ENCODE results near the gene RIPOR1. TPM values are rescaled to one million over a fixed set of nuclear protein-coding genes. Genes with fewer than 3 reads are reported as not detected.

RIPOR1 gene
- polyA plus RNA-seq, 6 donors from 2014 or later = 3.4 to 34.5 (median 16.5) TPM

GRCh38 chr16:67558859-67559258 lies 30.2 kb downstream of the RIPOR1 start:
- Mint-ChIP-seq H3K4me3 (peak overlapping the region in 1 of 8 donors; percentile 24), H3K36me3 (no peaks in the 10 kb centered on the region), H3K27me3 (no peaks in the 10 kb centered on the region), H3K27ac (peak overlapping the region in 1 of 6 donors; percentile 90), H3K4me1 (peaks cover 33 to 63% (median 58%) of the 10 kb centered on the region in 3 donors), H3K9me3 (no peaks in the 10 kb centered on the region)
- ATAC-seq (ENCODE audit: low read depth in 2 of 2) = no peak
- no peak for DNase-seq

- peak overlapping the region; percentile 81 to 96 (median 90) for H3K4me3 Mint-ChIP-seq
- no peak for DNase-seq
- ATAC-seq (ENCODE audit: low read depth in 2 of 2) = no peak
- H3K27ac Mint-ChIP-seq = peak overlapping the region; percentile 53 to 98 (median 96)
- no peaks in the 10 kb centered on the region for H3K27me3 Mint-ChIP-seq
- H3K4me1 Mint-ChIP-seq = peaks cover 26 to 58% (median 53%) of the 10 kb centered on the region in 3 donors
- no peaks in the 10 kb centered on the region for H3K9me3 Mint-ChIP-seq
- no peaks in the 10 kb centered on the region for H3K36me3 Mint-ChIP-seq
These were observed 32.3 kb downstream of the RIPOR1 start for GRCh38 chr16:67560827-67561342.

GRCh38 chr16:67561501-67561823 lies 32.8 kb downstream of the RIPOR1 start:
- ATAC-seq (ENCODE audit: low read depth in 2 of 2) = no peak
- no peaks in the 10 kb centered on the region for H3K27me3 Mint-ChIP-seq
- no peak for DNase-seq
- H3K4me3 Mint-ChIP-seq = peak overlapping the region; percentile 81 to 96 (median 90)
- H3K27ac Mint-ChIP-seq = peak overlapping the region; percentile 90 to 98 (median 96)
- no peaks in the 10 kb centered on the region for H3K9me3 Mint-ChIP-seq
- no peaks in the 10 kb centered on the region for H3K36me3 Mint-ChIP-seq
- H3K4me1 Mint-ChIP-seq = peaks cover 21 to 57% (median 48%) of the 10 kb centered on the region in 3 donors

DNA sequence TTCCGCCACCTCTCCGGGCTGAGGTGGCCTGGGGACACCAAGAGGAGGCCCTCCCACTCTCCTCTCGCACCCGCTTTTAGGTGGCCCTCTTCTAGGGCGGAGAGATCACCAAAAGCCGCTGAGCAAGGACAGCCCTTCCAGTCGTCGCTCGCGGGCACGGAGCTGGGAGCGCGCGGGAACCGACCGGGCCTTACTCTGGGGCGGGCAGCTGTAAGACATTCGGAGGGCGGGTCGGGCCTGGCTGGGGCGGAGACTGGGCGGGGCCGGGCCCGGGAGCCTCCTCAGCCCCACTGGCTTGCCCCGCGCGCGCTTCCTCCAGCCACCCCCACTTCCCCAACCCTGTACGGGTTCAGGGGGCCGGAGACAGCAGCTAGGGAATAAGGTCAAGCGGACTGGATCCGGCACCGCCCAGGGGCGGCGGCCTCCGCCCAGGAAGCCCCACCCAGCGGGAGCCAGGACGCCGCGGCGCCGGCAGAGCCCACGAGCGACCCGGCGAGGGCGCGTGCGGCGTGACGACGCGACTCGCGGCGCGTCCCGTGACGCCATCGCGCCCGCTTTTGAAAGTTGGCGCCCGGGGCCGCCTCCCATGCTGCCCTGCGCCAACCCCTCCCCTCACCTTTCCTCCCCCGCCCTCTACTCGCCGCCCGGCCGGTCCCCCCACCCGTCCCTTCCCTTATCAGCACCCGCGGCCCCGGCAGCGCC lies 33.3 kb downstream of the RIPOR1 start:
- H3K27me3 Mint-ChIP-seq = no peaks in the 10 kb centered on the region
- ATAC-seq (ENCODE audit: low read depth in 2 of 2) (peak; percentile 70 to 73), DNase-seq (peak; percentile 97)
- H3K4me3 Mint-ChIP-seq = peak overlapping the region; percentile 81 to 96 (median 90)
- peaks cover 26 to 57% (median 48%) of the 10 kb centered on the region in 3 donors for H3K4me1 Mint-ChIP-seq
- no peaks in the 10 kb centered on the region for H3K9me3 Mint-ChIP-seq
- H3K36me3 Mint-ChIP-seq = no peaks in the 10 kb centered on the region
- H3K27ac Mint-ChIP-seq = peak overlapping the region; percentile 90 to 98 (median 96)

- Mint-ChIP-seq H3K9me3 (no peaks in the 10 kb centered on the region), H3K4me3 (peak within 1 kb of the TSS; percentile 81 to 96 (median 94)), H3K27ac (peak within 1 kb of the TSS; percentile 90 to 98 (median 96)), H3K36me3 (no peaks in the 10 kb centered on the region), H3K27me3 (no peaks in the 10 kb centered on the region), H3K4me1 (peaks cover 29 to 57% (median 46%) of the 10 kb centered on the region in 3 donors)
- ATAC-seq (ENCODE audit: low read depth in 2 of 2) (peak; percentile 56 to 57), DNase-seq (no peak)
These were observed 33.9 kb downstream of the RIPOR1 start, which contains the start of gene CTCF for GRCh38 chr16:67562526-67562917. CTCF (plus strand) TSS chr16:67562526; CDS start chr16:67610833, 48,307 bp downstream.

GRCh38 chr16:67562918-67563707 lies 34.5 kb downstream of the RIPOR1 start:
- Mint-ChIP-seq H3K9me3 (no peaks in the 10 kb centered on the region), H3K27me3 (no peaks in the 10 kb centered on the region), H3K36me3 (no peaks in the 10 kb centered on the region), H3K4me1 (peaks cover 26 to 60% (median 45%) of the 10 kb centered on the region in 3 donors), H3K4me3 (peak overlapping the region; percentile 81 to 96 (median 94)), H3K27ac (peak overlapping the region; percentile 88 to 98 (median 94))
- ATAC-seq (ENCODE audit: low read depth in 2 of 2) (peak; percentile 13 to 21), DNase-seq (peak; percentile 66)

DNA sequence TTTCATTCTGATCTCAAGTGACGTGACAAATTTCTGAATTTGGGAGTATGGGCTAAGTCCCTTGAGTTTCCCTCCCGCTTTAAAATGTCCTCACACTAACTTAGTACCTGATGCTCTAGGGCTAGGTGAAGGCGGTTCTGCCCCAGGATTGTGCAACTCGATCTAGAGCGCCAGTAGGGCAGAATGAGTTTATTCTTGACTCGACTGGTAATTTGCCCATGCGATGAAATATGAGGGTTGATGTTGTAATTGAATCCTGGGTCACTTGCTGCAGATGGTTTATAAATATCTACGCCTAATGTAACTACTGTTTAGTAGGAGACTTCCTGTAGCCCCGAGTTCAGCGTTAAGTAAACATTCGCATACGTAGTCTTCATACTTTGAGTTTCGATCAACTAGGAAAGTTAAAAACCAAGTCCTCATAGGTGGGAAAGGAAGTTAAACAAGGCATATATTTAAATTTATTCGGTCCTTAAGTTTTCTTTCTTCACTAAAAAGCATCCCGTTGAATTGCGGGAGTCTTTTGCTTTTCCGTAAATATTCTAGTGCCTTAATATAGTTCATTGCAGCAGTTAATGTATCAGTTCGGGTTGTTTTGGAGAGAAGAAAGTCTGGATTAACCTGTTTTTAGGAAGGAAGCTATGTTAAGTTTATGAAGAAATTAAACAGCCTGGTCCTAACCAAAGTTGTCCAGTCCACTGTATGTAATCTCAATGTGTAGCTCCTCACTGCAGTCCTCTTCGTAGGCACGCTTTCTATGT lies 35.3 kb downstream of the RIPOR1 start:
- Mint-ChIP-seq H3K9me3 (no peaks in the 10 kb centered on the region), H3K27me3 (no peaks in the 10 kb centered on the region), H3K36me3 (no peaks in the 10 kb centered on the region), H3K4me1 (peaks cover 26 to 68% (median 52%) of the 10 kb centered on the region in 3 donors), H3K4me3 (peak overlapping the region; percentile 81 to 96 (median 94)), H3K27ac (peak overlapping the region; percentile 88 to 98 (median 94))
- DNase-seq (no peak), ATAC-seq (ENCODE audit: low read depth in 2 of 2) (no peak)

DNA sequence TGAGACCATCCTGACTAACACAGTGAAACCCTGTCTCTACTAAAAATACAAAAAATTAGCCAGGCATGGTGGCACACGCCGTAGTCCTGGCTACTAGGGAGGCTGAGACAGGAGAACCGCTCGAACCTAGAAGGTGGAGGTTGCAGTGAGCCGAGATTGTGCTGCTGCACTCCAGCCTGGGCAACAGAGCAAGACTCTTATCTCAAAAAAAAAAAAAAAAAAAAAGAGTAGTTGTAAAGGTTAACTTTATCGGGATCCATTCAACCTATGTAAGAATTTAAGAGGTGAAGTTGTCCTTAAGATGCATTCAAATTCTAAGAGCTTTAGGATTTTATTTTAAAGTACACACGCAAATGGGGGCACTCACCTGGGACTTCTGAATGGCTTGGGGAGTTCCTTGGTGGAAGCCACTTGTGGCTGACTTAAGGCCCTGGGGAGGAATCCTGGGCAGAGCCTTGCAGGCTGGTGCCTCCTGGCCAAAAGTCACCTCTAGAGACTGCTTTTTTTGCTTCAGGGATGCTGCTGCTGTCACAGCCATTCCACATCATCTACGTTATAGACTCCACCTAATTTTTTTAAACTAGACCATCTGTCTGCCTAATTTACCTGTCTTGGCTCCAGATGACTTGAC lies 37.0 kb downstream of the RIPOR1 start:
- DNase-seq (no peak), ATAC-seq (ENCODE audit: low read depth in 2 of 2) (no peak)
- H3K9me3 Mint-ChIP-seq = no peaks in the 10 kb centered on the region
- no peaks in the 10 kb centered on the region for H3K36me3 Mint-ChIP-seq
- peaks cover 26 to 66% (median 47%) of the 10 kb centered on the region in 3 donors for H3K4me1 Mint-ChIP-seq
- H3K27me3 Mint-ChIP-seq = no peaks in the 10 kb centered on the region
- H3K27ac Mint-ChIP-seq = peak overlapping the region in 5 of 6 donors; percentile 42 to 95 (median 76)
- H3K4me3 Mint-ChIP-seq = peak overlapping the region in 7 of 8 donors; percentile 9 to 90 (median 80)

- Mint-ChIP-seq H3K27ac (peak overlapping the region in 1 of 6 donors; percentile 53), H3K27me3 (no peaks in the 10 kb centered on the region), H3K36me3 (peaks cover 0 to 9% of the 10 kb centered on the region in 2 donors), H3K4me3 (no peak overlapping the region), H3K9me3 (no peaks in the 10 kb centered on the region), H3K4me1 (peaks cover 14 to 40% (median 25%) of the 10 kb centered on the region in 3 donors)
- ATAC-seq (ENCODE audit: low read depth in 2 of 2) = no peak
- no peak for DNase-seq
These were observed 42.8 kb downstream of the RIPOR1 start for GRCh38 chr16:67571464-67571863.

GRCh38 chr16:67571981-67572431 lies 43.4 kb downstream of the RIPOR1 start:
- Mint-ChIP-seq H3K36me3 (peaks cover 0 to 13% of the 10 kb centered on the region in 2 donors), H3K9me3 (no peaks in the 10 kb centered on the region), H3K27me3 (no peaks in the 10 kb centered on the region), H3K4me1 (peaks cover 12 to 38% (median 20%) of the 10 kb centered on the region in 3 donors), H3K27ac (no peak overlapping the region), H3K4me3 (no peak overlapping the region)
- DNase-seq (no peak), ATAC-seq (ENCODE audit: low read depth in 2 of 2) (no peak)

DNA sequence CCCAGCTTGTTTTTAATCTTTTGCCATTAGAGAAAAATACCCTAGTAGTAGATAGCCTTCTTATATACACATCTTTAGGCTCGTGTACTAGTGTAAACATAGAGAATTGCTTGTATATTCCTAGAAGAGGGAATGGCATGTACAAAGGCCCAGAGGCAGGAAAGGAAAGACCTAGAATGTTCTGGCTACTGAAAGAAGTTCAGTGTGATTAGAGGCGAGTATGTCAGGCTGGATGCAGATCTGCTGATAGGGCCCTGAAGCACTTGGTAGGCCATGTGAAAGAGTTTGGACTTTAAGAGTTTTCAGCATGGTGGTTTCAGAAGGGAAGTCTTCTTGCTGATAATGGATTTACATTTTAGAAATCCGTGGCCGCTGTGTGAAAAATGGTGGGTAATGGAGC lies 51.1 kb downstream of the RIPOR1 start:
- no peak for ATAC-seq (ENCODE audit: low read depth in 2 of 2)
- DNase-seq = no peak
- H3K27ac Mint-ChIP-seq = peak overlapping the region in 5 of 6 donors; percentile 49 to 69 (median 61)
- no peaks in the 10 kb centered on the region for H3K27me3 Mint-ChIP-seq
- peaks cover 12 to 21% (median 20%) of the 10 kb centered on the region in 3 donors for H3K4me1 Mint-ChIP-seq
- no peak overlapping the region for H3K4me3 Mint-ChIP-seq
- peaks cover 0 to 7% of the 10 kb centered on the region in 2 donors for H3K36me3 Mint-ChIP-seq
- H3K9me3 Mint-ChIP-seq = no peaks in the 10 kb centered on the region

GRCh38 chr16:67580202-67580601 lies 51.6 kb downstream of the RIPOR1 start:
- ATAC-seq (ENCODE audit: low read depth in 2 of 2) (no peak), DNase-seq (no peak)
- no peaks in the 10 kb centered on the region for H3K27me3 Mint-ChIP-seq
- peaks cover 12 to 25% (median 21%) of the 10 kb centered on the region in 3 donors for H3K4me1 Mint-ChIP-seq
- peak overlapping the region in 2 of 6 donors; percentile 26 to 69 for H3K27ac Mint-ChIP-seq
- no peak overlapping the region for H3K4me3 Mint-ChIP-seq
- no peaks in the 10 kb centered on the region for H3K9me3 Mint-ChIP-seq
- H3K36me3 Mint-ChIP-seq = peaks cover 0 to 7% of the 10 kb centered on the region in 2 donors

All from naive B cell (primary cell).